Caco-2 (cell line): ENCODE measurements around the gene DCUN1D3. TPM values are rescaled to one million over a fixed set of nuclear protein-coding genes. Genes with fewer than 3 reads are reported as not detected.

Experiments
- BruUV-seq: library from RNA; stranded (reverse); fragments of 400-500 nt; replicated peaks from 2 replicates; lab custom pipeline; 2021; lab: Mats Ljungman, UMichigan
- CTCF ChIA-PET: fragments of 300-600 bp; sonication (Branson Sonifier 250); formaldehyde crosslinking; loops from one replicate; lab custom pipeline; 2022; ENCODE audit warnings: antibody characterized with exemption; lab: Charles Lee
- POLR2A ChIA-PET: fragments of 300-600 bp; sonication (Branson Sonifier 250); formaldehyde crosslinking; loops from one replicate; lab custom pipeline; 2022; ENCODE audit warnings: antibody characterized with exemption; lab: Charles Lee
- DNase-seq, 2 experiments: peaks; one replicate each; pipeline versions ENCODE4 v3.0.0 to v3.0.0-alpha.2; 2020 to 2022
- H3K27me3 ChIP-seq: replicated peaks from 2 replicates; pipeline ENCODE4 v1.6.0; 2011; ENCODE audit warnings: low read length; ENCODE audit not compliant: control insufficient read depth, insufficient read depth
- H3K36me3 ChIP-seq: 2 replicates; pipeline ENCODE4 v1.5.1; 2011; ENCODE audit warnings: low read length; ENCODE audit not compliant: control insufficient read depth, insufficient read depth
- H3K4me1 ChIP-seq: fragments of 250-450 bp; sonication (Bioruptor Pico); 2 replicates; pipeline ENCODE4 v1.5.1; 2020; ENCODE audit warnings: mild to moderate bottlenecking
- H3K4me3 ChIP-seq: 2 replicates; pipeline ENCODE4 v1.5.1; 2011; ENCODE audit warnings: low read depth, mild to moderate bottlenecking, control low read depth, low read length
- H3K9me3 ChIP-seq: fragments of 250-450 bp; sonication (Bioruptor Pico); 2 replicates; pipeline ENCODE4 v1.5.1; 2020; ENCODE audit warnings: mild to moderate bottlenecking, moderate library complexity
- H3K27ac Mint-ChIP-seq: one replicate; pipeline ENCODE4 v1.8.0; 2022; ENCODE audit warnings: mixed read lengths; ENCODE audit not compliant: unreplicated experiment
- H3K27me3 Mint-ChIP-seq: one replicate; pipeline ENCODE4 v1.8.0; 2022; ENCODE audit warnings: mixed read lengths; ENCODE audit not compliant: insufficient read depth, unreplicated experiment
- H3K36me3 Mint-ChIP-seq: one replicate; pipeline ENCODE4 v1.8.0; 2022; ENCODE audit warnings: mild to moderate bottlenecking, mixed read lengths; ENCODE audit not compliant: insufficient read depth, unreplicated experiment
- H3K4me1 Mint-ChIP-seq: one replicate; pipeline ENCODE4 v1.8.0; 2022; ENCODE audit warnings: low read depth, mixed read lengths; ENCODE audit not compliant: unreplicated experiment
- H3K4me3 Mint-ChIP-seq: one replicate; pipeline ENCODE4 v1.8.0; 2022; ENCODE audit warnings: mild to moderate bottlenecking, moderate library complexity, mixed read lengths; ENCODE audit not compliant: unreplicated experiment
- H3K9me3 Mint-ChIP-seq: one replicate; pipeline ENCODE4 v1.8.0; 2022; ENCODE audit warnings: mixed read lengths; ENCODE audit not compliant: unreplicated experiment
- intact Hi-C: fragments of 100-400 bp; cut with micrococcal nuclease; formaldehyde crosslinking; loops from one replicate; pipeline ENCODE4 v1.10.0; 2022; ENCODE audit not compliant: unreplicated experiment
- total RNA-seq: library from RNA; stranded (reverse); gene quantifications from 2 replicates; pipeline ENCODE4 v1.2.3, GENCODE V29; 2022
- TF ChIP-seq, protein P1 (sequence below), 2 experiments: fragments of 200-600 bp in 1 of 2; IDR thresholded peaks; 1 replicate in 1 of 2; 2 replicates in 1 of 2; pipeline versions ENCODE4 v1.5.1 to v1.8.0; 2011 to 2022; ENCODE audit warnings: antibody characterized with exemption in 1 of 2, control low read depth in 1 of 2, inconsistent platforms in 1 of 2, low read depth in 1 of 2, low read length in 1 of 2, mild to moderate bottlenecking in 1 of 2, moderate library complexity in 1 of 2; ENCODE audit not compliant: insufficient read depth in 1 of 2, severe bottlenecking in 1 of 2, unreplicated experiment in 1 of 2

DCUN1D3 gene
- total RNA-seq, 1 experiment from 2014 or later, result 19.2 TPM

DNA sequence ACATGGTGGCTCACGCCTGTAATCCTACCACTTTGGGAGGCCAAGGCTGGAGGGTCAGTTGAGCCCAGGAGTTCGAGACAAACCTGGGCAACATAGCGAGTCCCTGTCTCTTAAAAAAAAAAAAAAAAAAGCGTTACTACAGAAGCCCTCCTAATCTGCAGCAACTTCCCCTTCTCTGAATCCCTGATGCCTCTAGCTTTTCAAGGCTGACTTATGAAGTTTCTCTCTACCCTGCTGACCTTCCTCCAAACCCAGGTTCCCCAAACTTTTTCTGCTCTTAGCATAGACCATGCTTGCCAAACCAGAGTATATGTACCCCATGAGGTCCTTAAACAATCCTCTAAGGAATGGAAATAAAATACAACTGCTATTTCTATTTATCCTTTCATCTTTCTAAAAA, 16.8 kb upstream of the DCUN1D3 start:
- no peak overlapping the region for H3K4me3 Mint-ChIP-seq
- peaks cover 10% of the 10 kb centered on the region for H3K9me3 Mint-ChIP-seq
- no peak overlapping the region for H3K27ac Mint-ChIP-seq
- TF ChIP-seq, protein P1, sequence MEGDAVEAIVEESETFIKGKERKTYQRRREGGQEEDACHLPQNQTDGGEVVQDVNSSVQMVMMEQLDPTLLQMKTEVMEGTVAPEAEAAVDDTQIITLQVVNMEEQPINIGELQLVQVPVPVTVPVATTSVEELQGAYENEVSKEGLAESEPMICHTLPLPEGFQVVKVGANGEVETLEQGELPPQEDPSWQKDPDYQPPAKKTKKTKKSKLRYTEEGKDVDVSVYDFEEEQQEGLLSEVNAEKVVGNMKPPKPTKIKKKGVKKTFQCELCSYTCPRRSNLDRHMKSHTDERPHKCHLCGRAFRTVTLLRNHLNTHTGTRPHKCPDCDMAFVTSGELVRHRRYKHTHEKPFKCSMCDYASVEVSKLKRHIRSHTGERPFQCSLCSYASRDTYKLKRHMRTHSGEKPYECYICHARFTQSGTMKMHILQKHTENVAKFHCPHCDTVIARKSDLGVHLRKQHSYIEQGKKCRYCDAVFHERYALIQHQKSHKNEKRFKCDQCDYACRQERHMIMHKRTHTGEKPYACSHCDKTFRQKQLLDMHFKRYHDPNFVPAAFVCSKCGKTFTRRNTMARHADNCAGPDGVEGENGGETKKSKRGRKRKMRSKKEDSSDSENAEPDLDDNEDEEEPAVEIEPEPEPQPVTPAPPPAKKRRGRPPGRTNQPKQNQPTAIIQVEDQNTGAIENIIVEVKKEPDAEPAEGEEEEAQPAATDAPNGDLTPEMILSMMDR (IDR thresholded peaks at IDR 0.05; ENCODE audit: insufficient read depth in 1 of 2, low read depth in 1 of 2, low read length in 1 of 2, severe bottlenecking in 1 of 2, unreplicated experiment in 1 of 2), result no peak
- no peaks in the 10 kb centered on the region for H3K27me3 Mint-ChIP-seq
- H3K36me3 ChIP-seq, result no peaks in the 10 kb centered on the region
- CTCF ChIA-PET, result no interaction called here
- no TSS peak for BruUV-seq
- peaks cover 12% of the 10 kb centered on the region for H3K4me1 Mint-ChIP-seq
- peaks cover 12% of the 10 kb centered on the region for H3K36me3 Mint-ChIP-seq
- no peak overlapping the region for H3K4me3 ChIP-seq
- DNase-seq, result no peak
- intact Hi-C loops, result no loop called here
- no peaks in the 10 kb centered on the region for H3K4me1 ChIP-seq
- POLR2A ChIA-PET, result no interaction called here
- H3K9me3 ChIP-seq, result no peaks in the 10 kb centered on the region
- no peaks in the 10 kb centered on the region for H3K27me3 ChIP-seq

DNA sequence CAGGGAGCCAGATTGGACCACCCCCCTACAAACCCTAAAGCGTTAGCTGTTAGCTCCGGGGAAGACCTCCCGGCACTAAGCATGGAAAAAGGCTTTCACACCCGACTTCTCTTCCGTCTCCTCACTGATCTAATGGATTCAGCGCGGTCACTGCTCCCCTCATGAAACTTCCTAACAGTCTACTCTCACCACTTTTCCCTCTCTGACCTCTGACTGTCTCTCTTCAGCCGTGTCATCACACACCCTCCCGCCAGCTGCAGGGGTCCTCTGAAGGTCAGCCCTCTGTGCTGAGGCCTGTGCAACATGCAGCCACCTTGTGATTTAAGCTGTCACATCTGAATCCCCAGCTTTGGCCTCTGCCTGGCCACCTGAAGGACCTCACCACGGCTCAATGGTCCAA, 16.1 kb upstream of the DCUN1D3 start:
- Mint-ChIP-seq H3K27ac (peak overlapping the region; percentile 65), H3K4me3 (no peak overlapping the region), H3K9me3 (peaks cover 10% of the 10 kb centered on the region), H3K4me1 (peaks cover 12% of the 10 kb centered on the region), H3K36me3 (peaks cover 12% of the 10 kb centered on the region), H3K27me3 (no peaks in the 10 kb centered on the region)
- Histone ChIP-seq H3K27me3 (no peaks in the 10 kb centered on the region), H3K4me1 (no peaks in the 10 kb centered on the region), H3K4me3 (no peak overlapping the region), H3K36me3 (no peaks in the 10 kb centered on the region), H3K9me3 (no peaks in the 10 kb centered on the region)
- ChIA-PET CTCF (no interaction called here), POLR2A (no interaction called here)
- no peak for DNase-seq
- no TSS peak for BruUV-seq
- intact Hi-C loops, result no loop called here
- TF ChIP-seq, protein P1 (IDR thresholded peaks at IDR 0.05; ENCODE audit: insufficient read depth in 1 of 2, low read depth in 1 of 2, low read length in 1 of 2, severe bottlenecking in 1 of 2, unreplicated experiment in 1 of 2), result no peak

DNA sequence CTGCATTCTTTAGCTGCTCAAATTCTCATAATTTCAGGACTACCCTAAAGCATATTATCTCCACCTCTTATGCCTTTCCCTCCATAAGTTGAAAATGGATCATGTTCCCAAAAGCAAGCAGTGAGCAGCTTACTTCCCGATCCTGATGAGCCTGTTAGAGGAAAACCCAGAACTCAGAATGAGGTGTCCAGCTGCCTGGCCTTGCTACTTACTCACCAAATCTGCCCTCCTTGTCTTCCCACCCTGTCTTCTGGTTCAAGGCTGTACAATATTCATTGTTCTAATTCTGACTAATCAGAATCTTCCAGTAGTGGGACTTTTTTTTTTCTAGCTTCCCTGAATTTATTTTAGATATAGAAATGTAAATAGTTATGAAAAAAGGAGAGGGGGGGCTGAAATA, 11.2 kb upstream of the DCUN1D3 start:
- TF ChIP-seq, protein P1 (IDR thresholded peaks at IDR 0.05; ENCODE audit: insufficient read depth in 1 of 2, low read depth in 1 of 2, low read length in 1 of 2, severe bottlenecking in 1 of 2, unreplicated experiment in 1 of 2), result no peak
- peaks cover 14% of the 10 kb centered on the region for H3K4me1 ChIP-seq
- Mint-ChIP-seq H3K4me3 (no peak overlapping the region), H3K36me3 (peaks cover 10% of the 10 kb centered on the region), H3K27ac (peak overlapping the region; percentile 26), H3K27me3 (no peaks in the 10 kb centered on the region), H3K9me3 (peaks cover 6% of the 10 kb centered on the region), H3K4me1 (peaks cover 15% of the 10 kb centered on the region)
- CTCF ChIA-PET, result no interaction called here
- no peak overlapping the region for H3K4me3 ChIP-seq
- H3K27me3 ChIP-seq, result no peaks in the 10 kb centered on the region
- no peaks in the 10 kb centered on the region for H3K9me3 ChIP-seq
- BruUV-seq, result no TSS peak
- no peaks in the 10 kb centered on the region for H3K36me3 ChIP-seq
- DNase-seq, result no peak
- POLR2A ChIA-PET, result no interaction called here
- intact Hi-C loops, result no loop called here
